ENCODE results near the gene NCAPD2.
A peak's percentile ranks its signal among the peaks of the same experiment; 100 is the strongest.

The NCAPD2 gene, protein sequence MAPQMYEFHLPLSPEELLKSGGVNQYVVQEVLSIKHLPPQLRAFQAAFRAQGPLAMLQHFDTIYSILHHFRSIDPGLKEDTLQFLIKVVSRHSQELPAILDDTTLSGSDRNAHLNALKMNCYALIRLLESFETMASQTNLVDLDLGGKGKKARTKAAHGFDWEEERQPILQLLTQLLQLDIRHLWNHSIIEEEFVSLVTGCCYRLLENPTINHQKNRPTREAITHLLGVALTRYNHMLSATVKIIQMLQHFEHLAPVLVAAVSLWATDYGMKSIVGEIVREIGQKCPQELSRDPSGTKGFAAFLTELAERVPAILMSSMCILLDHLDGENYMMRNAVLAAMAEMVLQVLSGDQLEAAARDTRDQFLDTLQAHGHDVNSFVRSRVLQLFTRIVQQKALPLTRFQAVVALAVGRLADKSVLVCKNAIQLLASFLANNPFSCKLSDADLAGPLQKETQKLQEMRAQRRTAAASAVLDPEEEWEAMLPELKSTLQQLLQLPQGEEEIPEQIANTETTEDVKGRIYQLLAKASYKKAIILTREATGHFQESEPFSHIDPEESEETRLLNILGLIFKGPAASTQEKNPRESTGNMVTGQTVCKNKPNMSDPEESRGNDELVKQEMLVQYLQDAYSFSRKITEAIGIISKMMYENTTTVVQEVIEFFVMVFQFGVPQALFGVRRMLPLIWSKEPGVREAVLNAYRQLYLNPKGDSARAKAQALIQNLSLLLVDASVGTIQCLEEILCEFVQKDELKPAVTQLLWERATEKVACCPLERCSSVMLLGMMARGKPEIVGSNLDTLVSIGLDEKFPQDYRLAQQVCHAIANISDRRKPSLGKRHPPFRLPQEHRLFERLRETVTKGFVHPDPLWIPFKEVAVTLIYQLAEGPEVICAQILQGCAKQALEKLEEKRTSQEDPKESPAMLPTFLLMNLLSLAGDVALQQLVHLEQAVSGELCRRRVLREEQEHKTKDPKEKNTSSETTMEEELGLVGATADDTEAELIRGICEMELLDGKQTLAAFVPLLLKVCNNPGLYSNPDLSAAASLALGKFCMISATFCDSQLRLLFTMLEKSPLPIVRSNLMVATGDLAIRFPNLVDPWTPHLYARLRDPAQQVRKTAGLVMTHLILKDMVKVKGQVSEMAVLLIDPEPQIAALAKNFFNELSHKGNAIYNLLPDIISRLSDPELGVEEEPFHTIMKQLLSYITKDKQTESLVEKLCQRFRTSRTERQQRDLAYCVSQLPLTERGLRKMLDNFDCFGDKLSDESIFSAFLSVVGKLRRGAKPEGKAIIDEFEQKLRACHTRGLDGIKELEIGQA (N-terminal part only)

DNA sequence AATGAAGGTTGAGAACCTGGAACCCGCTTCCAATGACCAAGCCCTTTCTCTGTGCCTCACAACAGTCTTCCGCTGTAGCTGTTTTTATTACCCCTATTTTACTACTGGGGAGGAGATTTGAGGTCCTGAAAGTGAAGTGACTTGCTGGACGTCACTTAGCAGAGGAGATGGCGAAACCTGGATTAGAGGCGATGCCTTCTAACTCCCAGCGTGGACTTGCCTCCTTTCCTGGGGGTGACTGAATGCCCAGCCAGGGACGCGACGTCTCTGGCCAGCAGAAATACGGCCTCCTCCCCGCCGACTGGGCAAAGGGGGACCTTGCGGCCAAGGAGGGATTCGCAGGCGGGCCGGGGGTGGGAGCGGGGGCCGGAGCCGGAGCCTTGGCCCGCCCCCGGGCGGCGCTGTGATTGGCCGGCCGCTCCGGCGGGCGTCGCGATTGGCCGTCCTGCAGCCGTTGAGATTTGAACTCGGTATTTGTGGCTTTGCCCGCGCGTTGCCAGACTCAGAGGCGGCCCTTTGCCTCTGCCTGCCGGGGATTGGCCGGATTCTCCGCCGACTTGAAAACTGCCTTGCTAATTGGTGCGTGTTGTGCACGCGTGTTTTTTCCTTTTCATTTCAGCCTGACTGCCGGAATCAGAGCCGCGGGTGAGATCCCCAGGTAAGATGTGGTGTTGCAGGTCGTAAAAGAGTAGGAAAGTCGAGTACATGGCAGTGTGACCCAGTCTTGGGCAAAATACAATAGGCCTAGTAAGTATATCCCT is at the start of gene NCAPD2:
TSS of gene NCAPD2 (plus strand) at position 606 of the 761 bp plus-strand sequence. CDS start 997 bp downstream, outside the sequence.
- DNase-seq (ENCODE audit: low read depth), result peak; percentile 95

DNA sequence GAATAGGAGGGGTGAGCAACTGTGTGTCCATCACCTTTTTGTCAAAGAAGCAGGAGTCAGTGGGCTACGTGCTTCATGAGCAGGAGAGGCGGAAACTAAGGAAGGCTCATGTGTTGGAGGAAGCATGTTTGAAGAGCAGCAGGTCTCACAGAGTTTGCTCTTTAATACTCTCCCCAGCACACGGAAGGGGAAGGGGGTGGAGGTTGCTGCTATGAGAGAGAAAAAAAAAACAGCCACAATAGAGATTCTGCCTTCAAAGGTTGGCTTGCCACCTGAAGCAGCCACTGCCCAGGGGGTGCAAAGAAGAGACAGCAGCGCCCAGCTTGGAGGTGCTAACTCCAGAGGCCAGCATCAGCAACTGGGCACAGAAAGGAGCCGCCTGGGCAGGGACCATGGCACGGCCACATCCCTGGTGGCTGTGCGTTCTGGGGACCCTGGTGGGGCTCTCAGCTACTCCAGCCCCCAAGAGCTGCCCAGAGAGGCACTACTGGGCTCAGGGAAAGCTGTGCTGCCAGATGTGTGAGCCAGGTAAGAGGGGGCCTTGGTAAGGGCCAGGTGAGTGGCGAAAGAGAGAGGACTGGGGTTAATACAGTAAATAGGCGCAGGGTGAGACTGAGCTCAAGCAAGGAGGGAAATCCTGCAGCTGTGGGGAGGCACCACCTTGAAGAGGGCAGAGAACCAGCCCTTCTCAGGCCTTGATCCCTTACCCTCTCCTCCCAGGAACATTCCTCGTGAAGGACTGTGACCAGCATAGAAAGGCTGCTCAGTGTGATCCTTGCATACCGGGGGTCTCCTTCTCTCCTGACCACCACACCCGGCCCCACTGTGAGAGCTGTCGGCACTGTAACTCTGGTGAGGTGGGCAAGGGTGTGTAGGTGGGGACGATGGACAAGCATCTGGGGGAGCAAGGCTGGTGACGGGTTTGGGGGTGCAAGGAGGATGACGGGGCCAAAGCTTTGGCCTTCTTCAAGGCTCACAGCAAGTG is 48.9 kb upstream of the NCAPD2 start, which contains the start of gene CD27:
TSS of gene CD27 (plus strand) at position 252 of the 985 bp plus-strand sequence. CDS start at position 393, 141 bp downstream.
- DNase-seq (ENCODE audit: low read depth), result no peak

- peak; percentile 58 for DNase-seq (ENCODE audit: low read depth)
Measured at GRCh38 chr12:6450091-6450868, 43.6 kb upstream of the NCAPD2 start.

DNA sequence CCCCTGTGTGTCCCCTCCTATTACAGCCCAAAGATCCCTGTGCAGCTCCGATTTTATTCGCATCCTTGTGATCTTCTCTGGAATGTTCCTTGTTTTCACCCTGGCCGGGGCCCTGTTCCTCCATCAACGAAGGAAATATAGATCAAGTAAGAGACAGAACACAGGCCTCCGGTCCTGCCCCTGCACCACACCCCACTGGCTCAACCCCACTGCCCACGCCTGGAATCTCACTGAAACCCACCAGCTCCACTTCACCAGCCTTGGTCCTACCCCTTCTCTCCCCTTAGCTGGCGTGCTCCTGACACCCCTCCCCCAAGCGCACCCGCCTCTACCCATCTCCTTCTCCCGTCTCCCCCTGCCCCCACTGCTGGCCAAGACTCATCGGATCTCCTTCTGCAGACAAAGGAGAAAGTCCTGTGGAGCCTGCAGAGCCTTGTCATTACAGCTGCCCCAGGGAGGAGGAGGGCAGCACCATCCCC is 43.0 kb upstream of the NCAPD2 start:
- no peak for DNase-seq (ENCODE audit: low read depth)

- peak; percentile 64 for DNase-seq (ENCODE audit: low read depth)
Measured at GRCh38 chr12:6451348-6452244, 42.3 kb upstream of the NCAPD2 start, which contains the start of gene TAPBPL. Gene TAPBPL, plus strand, starts transcription at chr12:6452042. Its CDS starts 207 bp downstream, at chr12:6452249.

GRCh38 chr12:6452245-6452943 is 41.5 kb upstream of the NCAPD2 start:
- DNase-seq (ENCODE audit: low read depth), result no peak

GRCh38 chr12:6452944-6453630 is 40.8 kb upstream of the NCAPD2 start:
- DNase-seq (ENCODE audit: low read depth), result no peak

- DNase-seq (ENCODE audit: low read depth), result no peak
Measured at GRCh38 chr12:6457220-6457945, 36.5 kb upstream of the NCAPD2 start.

DNA sequence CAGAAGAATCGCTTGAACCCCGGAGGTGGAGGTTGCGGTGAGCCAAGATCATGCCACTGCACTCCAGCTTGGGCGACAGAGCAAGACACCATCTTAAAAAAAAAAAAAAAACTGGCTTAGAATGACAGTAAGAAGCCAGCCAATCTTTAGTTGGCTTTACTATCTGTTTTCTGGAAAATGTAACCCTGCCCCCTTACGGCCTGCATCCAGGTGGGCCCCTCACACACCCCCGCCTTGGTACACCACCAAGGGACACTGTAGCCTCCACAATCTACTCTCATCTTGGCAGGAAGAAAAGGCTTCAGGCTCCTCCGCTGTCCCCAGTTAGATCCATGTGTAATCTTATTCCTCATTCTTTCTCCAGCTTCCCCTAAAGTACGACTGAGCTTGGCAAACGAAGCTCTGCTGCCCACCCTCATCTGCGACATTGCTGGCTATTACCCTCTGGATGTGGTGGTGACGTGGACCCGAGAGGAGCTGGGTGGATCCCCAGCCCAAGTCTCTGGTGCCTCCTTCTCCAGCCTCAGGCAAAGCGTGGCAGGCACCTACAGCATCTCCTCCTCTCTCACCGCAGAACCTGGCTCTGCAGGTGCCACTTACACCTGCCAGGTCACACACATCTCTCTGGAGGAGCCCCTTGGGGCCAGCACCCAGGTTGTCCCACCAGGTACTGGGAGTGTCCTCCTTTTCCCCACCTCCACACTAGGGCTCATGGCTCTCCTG is 35.5 kb upstream of the NCAPD2 start:
- DNase-seq (ENCODE audit: low read depth), result no peak

GRCh38 chr12:6459004-6459337 is 34.9 kb upstream of the NCAPD2 start:
- no peak for DNase-seq (ENCODE audit: low read depth)

DNA sequence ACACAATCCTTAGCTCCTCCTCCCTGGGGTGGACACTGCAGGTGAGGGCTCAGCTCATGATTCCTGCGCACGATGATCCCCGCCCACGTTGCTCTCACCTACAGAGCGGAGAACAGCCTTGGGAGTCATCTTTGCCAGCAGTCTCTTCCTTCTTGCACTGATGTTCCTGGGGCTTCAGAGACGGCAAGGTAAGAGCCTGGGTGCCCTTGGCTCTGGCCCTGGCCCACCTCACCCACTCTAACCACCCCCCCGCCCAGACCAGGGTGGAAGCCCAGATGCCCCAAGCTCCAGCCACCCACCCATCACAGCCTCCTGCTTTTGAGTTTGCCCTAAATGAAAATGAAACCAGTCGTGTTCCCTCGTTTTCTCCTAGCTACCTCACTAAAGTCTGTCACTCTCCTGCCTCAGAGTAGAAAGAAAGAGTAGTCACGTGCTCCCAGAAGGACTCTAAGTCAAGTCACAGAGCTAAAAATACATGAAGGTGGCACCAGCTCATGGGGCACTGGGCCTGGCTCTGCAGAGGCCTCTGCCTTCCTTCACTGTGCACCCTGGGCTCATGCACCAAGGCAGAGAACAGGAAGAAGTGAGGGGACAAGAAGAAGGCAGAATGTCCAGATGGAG is 33.0 kb upstream of the NCAPD2 start:
- DNase-seq (ENCODE audit: low read depth), result no peak

DNA sequence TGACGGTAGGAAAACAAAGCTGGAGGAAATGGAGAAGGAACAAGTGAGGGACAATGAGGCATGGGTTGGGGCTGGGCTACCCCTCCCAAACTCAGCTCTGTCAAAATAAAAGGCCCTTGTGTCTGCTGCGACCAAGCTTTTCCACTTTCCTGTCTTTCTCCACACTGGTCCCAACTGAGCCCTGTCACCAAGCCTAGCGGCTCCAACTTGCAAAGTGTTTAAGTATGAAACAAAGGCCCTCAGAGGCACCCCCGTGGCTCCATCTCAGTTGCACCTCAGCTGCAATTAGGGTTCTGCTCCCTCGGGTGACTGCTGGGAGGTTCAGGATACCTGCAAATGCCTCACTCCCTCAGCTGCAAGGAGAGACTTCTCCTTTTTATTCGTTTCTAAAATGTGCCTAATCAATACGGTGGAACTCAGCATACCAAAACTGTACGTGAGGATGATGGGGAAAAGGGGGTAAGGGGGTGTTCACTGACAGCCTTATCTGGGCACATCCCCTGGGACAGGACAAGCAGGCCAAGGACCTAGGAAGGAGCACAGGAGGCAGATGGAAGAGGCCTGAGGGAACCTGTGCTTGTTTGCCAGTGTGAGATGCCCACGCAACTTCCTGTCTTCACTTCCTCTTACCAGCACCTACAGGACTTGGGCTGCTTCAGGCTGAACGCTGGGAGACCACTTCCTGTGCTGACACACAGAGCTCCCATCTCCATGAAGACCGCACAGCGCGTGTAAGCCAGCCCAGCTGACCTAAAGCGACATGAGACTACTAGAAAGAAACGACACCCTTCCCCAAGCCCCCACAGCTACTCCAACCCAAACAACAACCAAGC is 32.3 kb upstream of the NCAPD2 start:
- no peak for DNase-seq (ENCODE audit: low read depth)

DNA sequence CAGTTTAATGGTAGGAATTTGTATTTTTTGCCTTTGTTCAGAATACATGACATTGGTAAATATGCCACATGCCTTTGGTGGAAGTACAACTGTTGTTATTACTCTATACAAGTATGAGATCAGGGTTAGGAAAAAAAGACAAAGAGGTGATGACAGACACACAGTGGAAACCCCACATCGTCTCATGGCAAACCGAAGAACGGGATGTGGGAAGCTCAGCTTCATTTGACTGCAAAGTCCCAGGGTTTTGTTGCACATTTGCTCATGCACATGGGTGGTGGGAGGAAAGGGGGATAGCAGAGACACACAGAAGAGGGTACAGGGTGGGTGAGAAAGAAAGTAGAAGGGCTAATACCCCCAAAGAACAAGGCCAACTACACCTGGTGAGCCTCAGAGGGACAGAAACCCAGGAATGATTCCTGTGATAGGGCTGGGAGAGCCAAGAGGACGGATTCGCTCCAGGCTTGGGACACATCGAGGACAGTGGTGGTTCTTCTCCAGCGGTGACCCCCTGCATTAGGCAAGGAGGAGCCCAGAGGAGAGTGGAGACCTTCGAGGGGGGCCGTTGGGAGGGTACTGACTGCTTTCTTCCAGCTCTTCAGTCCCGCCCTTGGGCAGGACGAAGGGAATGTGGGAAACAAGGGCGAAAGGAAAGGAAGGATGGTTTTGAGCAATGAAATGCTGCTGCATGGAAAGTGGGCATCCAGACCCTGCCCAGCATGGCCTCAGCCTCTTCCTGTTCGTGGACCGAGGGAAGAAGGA is 31.5 kb upstream of the NCAPD2 start:
- no peak for DNase-seq (ENCODE audit: low read depth)

All from amniotic epithelial cell (primary cell).